ENCODE data around the gene CACNB4. TPM values are rescaled to one million over a fixed set of nuclear protein-coding genes. Genes with fewer than 3 reads are reported as not detected.

CACNB4 gene
- total RNA-seq, 1 donor from 2014 or later, result 0.82 TPM

DNA sequence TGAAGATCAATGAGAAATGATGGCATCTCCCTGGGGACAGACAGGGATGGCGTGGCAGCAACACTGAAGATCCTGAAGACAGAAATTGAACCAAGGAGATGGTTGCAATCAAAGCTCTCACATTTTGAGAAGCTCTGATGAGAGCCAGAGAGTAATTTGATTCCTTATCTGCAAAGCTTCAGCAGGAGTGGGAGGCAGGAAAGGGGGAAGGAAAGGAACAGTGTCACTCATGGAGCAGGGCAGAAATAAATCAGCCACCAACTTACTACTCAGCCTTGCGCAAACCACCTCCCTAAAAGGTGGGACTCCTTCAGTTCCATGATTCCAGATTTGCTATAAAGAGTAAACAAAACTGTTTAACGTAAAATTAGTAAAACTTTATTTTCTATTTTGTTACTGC, 119.2 kb downstream of the CACNB4 start:
- DNase-seq (ENCODE audit: extremely low read depth, low read depth, low spot score), result no peak

- DNase-seq (ENCODE audit: extremely low read depth, low read depth, low spot score), result no peak
Observed at GRCh38 chr2:151978709-151979108, 120.1 kb downstream of the CACNB4 start.

- no peak for DNase-seq (ENCODE audit: extremely low read depth, low read depth, low spot score)
Observed at GRCh38 chr2:151977631-151978030, 121.2 kb downstream of the CACNB4 start.

GRCh38 chr2:151976945-151977353, 121.9 kb downstream of the CACNB4 start:
- no peak for DNase-seq (ENCODE audit: extremely low read depth, low read depth, low spot score)

DNA sequence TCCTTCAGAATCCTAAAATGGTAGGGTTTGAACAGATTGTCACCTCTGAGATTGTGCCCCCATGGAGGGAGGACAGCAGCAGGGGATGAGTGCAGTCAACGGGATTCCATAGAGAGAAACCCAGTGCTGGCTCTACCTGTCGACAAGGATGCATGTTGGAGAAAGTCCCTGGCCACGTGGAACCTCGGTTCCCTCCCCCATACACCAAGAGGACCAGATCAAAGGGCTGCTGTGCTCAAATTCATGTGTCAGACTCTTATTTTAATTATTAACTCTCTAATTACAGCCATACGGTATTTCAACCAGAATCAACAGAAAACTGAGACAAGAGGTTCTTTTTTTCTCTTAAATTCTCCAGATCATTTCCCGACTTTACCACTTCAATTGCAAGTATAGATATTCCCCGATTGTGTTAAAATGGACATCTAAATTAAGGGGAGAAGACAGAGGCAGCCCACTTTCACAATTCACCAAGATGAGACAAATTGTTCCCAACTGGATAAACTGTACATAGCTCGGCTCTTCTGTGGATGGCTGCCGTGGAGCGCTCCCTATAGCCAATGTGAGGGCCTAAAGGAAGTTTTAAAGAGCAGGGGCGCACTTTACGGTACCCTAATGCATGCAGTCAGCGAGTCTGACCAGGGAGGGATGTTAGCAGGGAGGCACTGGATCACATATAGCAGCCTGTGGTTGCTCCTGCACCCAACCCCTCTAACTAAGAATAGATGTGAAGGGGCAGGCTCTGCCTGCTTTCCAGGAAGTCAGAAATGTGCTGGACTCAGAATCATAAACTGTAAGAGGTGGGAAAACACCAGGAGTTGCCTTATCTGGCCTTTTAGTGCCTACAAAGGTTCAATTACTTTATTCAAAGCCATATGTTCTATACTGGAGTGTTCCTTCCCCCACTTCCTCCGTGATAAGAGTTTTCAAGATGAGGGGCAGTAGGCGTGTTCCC, 123.1 kb downstream of the CACNB4 start:
- no peak for DNase-seq (ENCODE audit: extremely low read depth, low read depth, low spot score)

DNA sequence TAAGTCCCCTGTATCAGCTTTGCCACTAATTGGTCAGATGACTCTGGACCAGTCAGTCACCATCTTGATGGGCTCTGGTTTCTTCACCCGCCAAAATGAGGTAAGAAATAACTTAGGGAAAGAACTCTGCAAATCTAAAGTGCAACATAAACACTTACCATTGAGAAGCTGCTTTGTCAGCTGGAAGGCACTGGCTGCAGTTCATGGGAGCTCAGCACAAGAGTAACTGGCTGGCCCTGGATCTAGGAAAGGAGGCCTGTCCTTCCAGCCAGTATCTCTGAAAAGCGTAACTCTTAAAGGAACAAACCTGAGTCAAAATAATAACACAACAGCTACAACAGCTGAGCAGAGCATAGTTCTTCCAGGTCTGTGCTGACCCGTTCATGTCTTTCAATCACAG, 123.9 kb downstream of the CACNB4 start:
- DNase-seq (ENCODE audit: extremely low read depth, low read depth, low spot score), result no peak

DNA sequence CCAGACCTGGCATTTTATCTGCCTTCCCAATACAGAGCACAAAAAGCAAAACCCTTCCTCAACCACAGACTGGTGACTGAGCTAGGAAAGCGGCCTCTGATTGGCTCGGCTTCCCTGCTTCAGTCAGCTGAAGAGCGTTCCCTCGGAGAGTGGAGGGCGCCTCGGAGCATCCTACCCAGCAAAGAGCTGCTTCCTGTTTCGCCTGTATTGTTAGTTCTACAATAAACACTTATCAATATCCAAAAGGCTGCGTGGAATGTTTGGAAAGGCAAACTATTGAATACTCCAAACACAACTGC, 125.0 kb downstream of the CACNB4 start:
- no peak for DNase-seq (ENCODE audit: extremely low read depth, low read depth, low spot score)

GRCh38 chr2:151973013-151973900, 125.6 kb downstream of the CACNB4 start:
- DNase-seq (ENCODE audit: extremely low read depth, low read depth, low spot score), result no peak

DNA sequence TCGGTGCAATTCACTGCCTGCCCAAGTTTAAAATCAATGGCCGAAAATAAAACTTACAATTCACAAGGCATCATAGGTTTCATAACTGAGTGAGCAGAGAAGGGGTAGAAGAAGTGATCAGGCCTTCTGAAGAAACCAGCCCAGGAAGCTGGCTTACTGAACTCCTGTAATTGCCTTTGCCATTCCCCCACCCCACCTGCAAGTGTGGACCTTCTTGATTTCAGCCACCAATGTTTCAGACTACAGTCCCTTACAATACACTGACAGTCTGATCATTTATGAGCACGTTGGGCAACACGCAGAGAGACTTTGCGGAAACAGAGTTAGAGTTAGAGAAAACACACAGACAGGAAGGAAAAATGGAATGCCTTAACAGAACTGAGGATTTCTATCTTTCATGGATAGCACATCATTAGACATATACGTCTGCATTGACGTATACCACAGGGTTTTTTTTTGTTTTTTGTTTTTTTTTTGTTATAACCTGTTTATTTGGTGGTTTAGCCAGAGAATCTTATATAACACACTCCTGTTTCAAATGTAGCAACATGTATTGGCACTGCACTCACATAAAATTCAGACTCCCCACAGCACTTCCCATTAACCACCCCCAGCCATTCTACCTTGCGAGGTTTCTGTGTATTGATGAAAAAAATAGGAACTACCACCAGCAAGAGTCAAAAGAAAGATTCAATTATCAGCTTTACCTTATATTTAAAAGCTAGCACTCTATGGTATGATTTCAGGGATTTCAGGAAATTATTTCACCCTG, 126.4 kb downstream of the CACNB4 start:
- no peak for DNase-seq (ENCODE audit: extremely low read depth, low read depth, low spot score)

DNA sequence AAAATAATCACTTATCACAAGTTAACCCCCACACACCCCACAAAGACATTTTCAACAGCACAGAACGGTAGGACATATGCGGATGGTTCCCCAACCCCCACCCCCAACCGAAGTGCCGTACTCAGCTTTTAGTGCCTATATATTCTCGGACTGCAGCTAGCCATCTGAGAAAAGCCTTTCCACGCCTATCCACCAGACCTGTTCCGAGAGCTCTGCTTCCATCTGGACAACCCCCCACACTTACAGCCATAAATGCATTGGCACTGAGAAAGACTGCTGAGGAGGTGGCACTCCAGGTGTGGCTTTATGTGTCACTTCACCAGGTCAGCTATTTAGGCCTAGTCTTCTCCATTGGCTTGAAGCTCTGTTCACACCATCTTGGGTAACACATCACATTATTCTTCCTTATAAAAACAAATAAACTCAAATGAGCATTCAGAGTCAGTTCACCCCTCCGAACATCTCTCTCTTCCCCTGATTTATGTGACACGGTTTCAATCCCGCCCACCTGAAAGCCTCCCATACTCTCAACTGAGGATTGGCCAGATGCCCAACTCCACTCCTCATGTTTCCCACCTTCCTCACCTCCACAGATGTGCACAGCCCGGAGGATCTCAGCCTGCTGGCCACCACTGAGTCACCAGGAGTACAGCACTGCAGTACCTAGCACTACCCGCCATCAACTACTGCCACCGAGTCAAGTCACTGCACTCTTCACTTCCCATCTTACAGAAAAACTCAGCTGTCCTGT, 127.4 kb downstream of the CACNB4 start:
- no peak for DNase-seq (ENCODE audit: extremely low read depth, low read depth, low spot score)

DNA sequence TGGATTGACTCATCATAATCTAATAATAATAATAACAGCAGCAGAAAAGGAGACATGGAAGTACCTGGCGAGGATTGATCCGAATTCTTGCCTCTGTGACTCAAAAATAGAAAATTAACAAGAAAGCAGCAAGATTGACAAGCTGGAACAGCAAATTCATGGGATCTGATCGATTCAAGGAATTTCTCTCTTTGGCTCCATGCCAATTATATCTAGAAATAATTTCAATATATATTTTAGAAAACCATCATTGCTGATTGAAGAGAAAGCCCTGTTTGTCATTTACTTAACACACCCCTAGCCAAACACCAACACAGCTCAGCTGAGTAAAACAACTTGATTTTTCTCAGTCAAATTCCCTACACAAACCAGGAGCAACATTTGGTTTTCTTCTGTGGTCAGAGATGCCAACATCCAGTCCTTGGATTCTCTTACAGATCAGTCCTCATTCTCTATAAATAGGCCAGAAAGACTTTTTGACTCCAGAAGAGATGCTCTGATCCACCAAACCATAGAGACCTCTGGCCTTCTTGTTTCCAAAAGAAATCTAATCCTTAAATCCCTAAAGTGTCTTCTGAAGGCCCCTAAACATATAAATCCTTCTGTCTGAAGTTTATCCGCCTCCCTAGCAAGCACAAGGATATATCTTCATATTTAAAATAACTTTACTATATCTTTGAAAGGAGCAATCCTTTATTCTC, 129.9 kb downstream of the CACNB4 start:
- DNase-seq (ENCODE audit: extremely low read depth, low read depth, low spot score), result no peak

GRCh38 chr2:151967829-151968722, 130.8 kb downstream of the CACNB4 start:
- DNase-seq (ENCODE audit: extremely low read depth, low read depth, low spot score), result no peak

- DNase-seq (ENCODE audit: extremely low read depth, low read depth, low spot score), result no peak
Observed at GRCh38 chr2:151965884-151966283, 133.0 kb downstream of the CACNB4 start.

GRCh38 chr2:151961558-151961957, 137.3 kb downstream of the CACNB4 start:
- no peak for DNase-seq (ENCODE audit: extremely low read depth, low read depth, low spot score)

DNA sequence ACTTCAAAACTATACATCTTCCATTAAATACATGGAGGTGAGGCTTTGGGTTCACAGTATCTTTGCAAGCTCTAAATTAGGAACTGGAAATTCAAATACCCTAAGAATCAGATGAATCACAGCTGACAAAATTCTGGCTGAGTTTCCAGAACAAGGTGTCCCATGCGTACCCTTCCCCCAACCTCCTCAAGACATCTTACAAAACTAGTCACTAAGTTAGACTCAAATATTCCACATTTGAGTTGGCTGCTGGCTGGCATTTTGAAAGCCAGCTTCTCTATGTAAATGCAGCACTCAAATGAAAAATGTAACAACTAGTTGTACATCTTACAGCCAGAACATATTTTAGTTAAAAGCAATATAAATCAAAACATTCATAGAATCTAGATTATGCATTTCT, 139.6 kb downstream of the CACNB4 start:
- DNase-seq (ENCODE audit: extremely low read depth, low read depth, low spot score), result no peak

DNA sequence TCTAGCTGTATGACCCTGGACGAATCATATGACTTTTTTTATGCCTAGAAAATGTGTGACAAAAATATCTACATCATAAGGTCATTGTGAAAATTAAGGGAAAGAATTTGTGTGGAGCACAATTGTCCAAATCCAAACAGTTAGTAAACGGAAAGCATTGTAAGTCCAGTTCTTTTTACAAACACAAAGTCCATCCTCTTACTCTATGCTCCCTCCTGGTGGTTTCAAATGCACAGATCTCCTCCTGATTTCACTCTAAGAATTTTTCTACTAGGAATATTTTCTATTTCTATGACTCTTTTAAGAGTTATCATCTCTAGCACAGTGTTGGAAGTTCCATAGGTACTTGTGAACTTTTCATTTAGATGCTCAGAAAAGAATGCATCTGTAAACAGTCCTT, 145.4 kb downstream of the CACNB4 start:
- no peak for DNase-seq (ENCODE audit: extremely low read depth, low read depth, low spot score)

- DNase-seq (ENCODE audit: extremely low read depth, low read depth, low spot score), result no peak
Observed at GRCh38 chr2:151952691-151953456, 146.0 kb downstream of the CACNB4 start.

DNA sequence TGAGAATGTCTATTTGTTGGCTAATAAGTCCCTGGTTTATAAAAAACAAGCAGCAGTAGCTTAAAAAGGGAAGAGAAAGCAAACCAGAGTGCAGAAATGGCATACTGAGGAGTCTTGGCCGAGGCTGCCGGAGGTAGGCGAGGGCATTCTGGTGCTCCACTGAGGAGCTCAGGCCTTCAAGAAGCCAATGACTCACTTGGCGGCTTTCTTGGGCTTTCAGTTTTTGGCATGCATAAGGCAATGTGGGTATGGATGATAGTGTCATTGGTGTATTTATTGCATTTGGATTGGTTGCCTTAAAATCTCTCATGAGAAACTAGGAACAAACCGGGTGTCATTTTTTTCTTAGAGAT, 151.1 kb downstream of the CACNB4 start:
- DNase-seq (ENCODE audit: extremely low read depth, low read depth, low spot score), result no peak

All from glomerular endothelial cell (primary cell).